ENCODE data around the gene ROCK2.

GRCh38 chr2:11279398-11279797 is 65.0 kb downstream of the ROCK2 start:
- TF ChIP-seq CTCF (IDR thresholded peaks at IDR 0.05 in 8 of 11, conservative IDR thresholded peaks at IDR 0.05 in 3 of 11) (no peak), POLR2AphosphoS5 (IDR thresholded peaks at IDR 0.05) (no peak)
